ENCODE results near the gene AGAP5. TPM values are rescaled to one million over a fixed set of nuclear protein-coding genes. Genes with fewer than 3 reads are reported as not detected.
"Not testable (repeated sequence)": the region's sequence is repeated elsewhere in the genome, so short reads cannot be mapped to it uniquely, and the experiment has no call there.

Gene AGAP5
- total and polyA plus RNA-seq, 8 donors = 8.4 to 35.4 (median 25.2) TPM

DNA sequence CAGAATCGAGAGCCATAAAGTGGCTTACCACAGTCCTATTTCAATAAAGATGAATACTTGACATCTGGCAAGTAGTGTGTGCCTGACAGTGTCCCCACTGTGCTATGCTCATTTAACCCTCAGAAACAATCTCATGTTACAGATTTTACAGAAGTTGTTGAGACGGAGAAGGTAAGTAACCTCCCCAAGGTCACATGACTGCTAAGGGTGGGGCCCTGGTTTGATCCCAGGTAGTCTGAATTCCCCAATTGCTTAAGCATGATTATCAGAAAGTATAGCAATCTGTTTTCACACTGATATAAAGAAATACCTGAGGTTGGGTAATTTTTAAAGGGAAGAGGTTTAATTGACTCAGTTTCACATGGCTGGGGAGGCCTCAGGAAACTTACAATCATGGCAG, 910 bp upstream of the AGAP5 start:
- H3K9me3 ChIP-seq; H3K4me1 ChIP-seq; intact Hi-C loops (cut with DNase I); H3K27ac ChIP-seq; ATAC-seq; H3K27me3 ChIP-seq; DNase-seq; H3K4me3 ChIP-seq: not testable (repeated sequence)
- H3K36me3 ChIP-seq = peaks cover 0 to 26% of the 10 kb centered on the region in 2 donors

DNA sequence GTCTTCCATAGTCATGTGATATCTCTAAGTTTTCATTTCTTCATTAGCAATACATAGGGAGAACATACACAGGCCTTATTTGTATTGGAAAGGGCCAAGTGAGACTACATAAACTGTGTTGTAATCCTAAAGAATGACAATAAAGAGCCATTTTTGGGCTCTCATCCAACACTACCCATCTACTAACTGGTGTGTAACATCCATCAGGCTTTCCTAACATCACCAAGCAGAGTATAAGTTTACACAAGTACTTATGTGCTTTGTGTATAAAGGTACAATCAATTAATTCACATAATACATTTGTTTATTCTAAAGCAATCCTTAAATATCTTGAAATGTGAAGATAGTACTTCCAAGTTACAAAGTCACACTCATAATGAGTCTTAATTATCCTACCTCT, 2.6 kb downstream of the AGAP5 start:
- H3K9me3 ChIP-seq; intact Hi-C loops (cut with DNase I); H3K4me1 ChIP-seq; H3K27me3 ChIP-seq; H3K4me3 ChIP-seq; H3K27ac ChIP-seq; DNase-seq; ATAC-seq: not testable (repeated sequence)
- H3K36me3 ChIP-seq = peaks cover 0 to 26% of the 10 kb centered on the region in 2 donors

DNA sequence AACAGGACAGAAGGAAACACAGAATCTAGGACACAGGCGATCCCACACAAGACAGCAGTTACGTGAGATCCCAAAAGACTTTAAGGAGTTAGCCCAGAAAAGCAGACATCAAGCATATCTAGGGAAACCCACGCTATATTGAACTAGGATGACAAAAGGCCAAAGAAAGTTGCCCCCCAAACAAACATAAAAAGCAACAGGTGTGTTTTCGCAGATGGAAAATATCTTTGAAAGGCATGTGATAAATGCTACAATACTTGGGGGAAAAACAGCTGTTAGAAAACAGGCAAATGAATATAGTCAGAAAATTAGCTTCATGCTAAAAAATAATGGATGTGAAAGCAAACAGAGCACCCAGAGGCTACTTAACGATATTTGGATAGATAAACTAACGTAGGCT, 7.2 kb downstream of the AGAP5 start:
- peaks cover 0 to 11% of the 10 kb centered on the region in 2 donors for H3K36me3 ChIP-seq
- H3K9me3 ChIP-seq; ATAC-seq; H3K4me3 ChIP-seq; H3K4me1 ChIP-seq; DNase-seq; H3K27ac ChIP-seq; intact Hi-C loops (cut with DNase I); H3K27me3 ChIP-seq: not testable (repeated sequence)

DNA sequence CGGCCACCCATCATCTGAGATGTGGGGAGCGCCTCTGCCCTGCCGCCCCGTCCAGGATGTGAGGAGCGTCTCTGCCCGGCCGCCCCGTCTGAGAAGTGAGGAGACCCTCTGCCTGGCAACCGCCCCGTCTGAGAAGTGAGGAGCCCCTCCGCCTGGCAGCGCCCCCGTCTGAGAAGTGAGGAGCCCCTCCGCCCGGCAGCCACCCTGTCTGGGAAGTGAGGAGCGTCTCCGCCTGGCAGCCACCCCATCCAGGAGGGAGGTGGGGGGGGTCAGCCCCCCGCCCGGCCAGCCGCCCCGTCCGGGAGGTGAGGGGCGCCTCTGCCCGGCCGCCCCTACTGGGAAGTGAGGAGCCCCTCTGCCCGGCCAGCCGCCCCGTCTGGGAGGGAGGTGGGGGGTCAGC, 8.3 kb downstream of the AGAP5 start:
- H3K9me3 ChIP-seq; H3K27me3 ChIP-seq; H3K4me3 ChIP-seq; ATAC-seq; H3K4me1 ChIP-seq; intact Hi-C loops (cut with DNase I); H3K27ac ChIP-seq: not testable (repeated sequence)
- DNase-seq = peak in 1 of 4 donors; percentile 60
- peaks cover 0 to 15% of the 10 kb centered on the region in 2 donors for H3K36me3 ChIP-seq

DNA sequence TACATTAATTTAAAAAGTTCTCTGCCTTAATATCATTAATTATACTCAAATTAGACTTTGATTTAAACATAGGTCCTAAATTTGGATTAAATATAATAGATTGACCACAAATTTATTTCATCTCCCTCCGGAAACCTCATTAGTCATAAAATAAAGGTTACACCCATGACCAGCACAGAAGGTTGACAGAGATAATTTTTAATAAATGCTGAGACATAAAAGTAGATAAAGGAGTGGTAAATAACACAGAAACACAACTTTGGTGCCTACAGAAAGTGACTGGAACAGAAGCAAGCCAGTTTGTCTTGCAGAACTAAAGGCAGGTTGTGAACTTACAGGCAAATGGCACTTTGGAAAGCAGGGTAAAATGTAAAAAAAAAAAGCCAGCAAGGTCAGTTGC, 10.3 kb downstream of the AGAP5 start:
- H3K27me3 ChIP-seq; H3K4me1 ChIP-seq; H3K36me3 ChIP-seq; H3K9me3 ChIP-seq; H3K27ac ChIP-seq; intact Hi-C loops (cut with DNase I); H3K4me3 ChIP-seq; ATAC-seq; DNase-seq: not testable (repeated sequence)

DNA sequence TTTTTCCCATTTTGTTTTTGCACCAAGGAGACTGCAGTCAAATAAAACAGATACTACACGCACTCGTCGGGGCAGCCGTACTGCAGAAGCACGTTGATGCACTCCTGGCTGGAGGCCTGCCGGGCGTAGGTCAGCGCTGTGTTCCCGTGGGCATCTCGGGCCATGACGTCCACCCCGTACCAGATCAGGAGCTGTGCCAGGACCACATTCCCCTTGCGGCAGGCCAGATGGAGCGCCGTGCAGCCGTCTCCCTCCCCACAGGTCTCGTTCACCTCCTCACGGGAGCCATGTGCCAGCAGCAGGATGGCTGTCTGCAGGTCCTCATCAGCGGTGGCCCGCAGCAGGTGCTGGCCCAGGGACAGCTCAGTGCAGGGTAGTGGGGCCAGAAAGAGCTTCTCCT, 23.4 kb downstream of the AGAP5 start:
- H3K27me3 ChIP-seq; intact Hi-C loops (cut with DNase I); H3K4me3 ChIP-seq; H3K4me1 ChIP-seq; DNase-seq; H3K36me3 ChIP-seq; H3K9me3 ChIP-seq; H3K27ac ChIP-seq; ATAC-seq: not testable (repeated sequence)

DNA sequence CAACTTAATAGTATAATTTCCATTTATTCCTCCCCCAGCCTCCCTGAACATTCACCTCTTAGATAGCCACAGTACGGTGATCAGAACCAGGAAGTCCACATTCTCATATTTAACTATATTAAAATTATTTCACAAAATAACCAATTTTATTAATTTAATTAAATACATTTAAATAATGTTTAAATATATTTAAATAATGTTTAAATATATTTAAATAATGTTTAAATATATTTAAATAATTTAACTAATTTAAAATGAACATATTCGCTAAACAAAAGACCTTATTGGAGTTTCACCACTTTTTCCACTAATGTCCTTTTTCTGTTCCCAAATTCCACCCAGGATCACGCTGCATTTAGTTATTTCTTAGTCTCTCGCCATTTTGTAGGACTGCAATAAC, 29.5 kb downstream of the AGAP5 start:
- H3K27ac ChIP-seq; H3K36me3 ChIP-seq; H3K27me3 ChIP-seq; ATAC-seq; DNase-seq; H3K4me3 ChIP-seq; intact Hi-C loops (cut with DNase I); H3K4me1 ChIP-seq; H3K9me3 ChIP-seq: not testable (repeated sequence)

DNA sequence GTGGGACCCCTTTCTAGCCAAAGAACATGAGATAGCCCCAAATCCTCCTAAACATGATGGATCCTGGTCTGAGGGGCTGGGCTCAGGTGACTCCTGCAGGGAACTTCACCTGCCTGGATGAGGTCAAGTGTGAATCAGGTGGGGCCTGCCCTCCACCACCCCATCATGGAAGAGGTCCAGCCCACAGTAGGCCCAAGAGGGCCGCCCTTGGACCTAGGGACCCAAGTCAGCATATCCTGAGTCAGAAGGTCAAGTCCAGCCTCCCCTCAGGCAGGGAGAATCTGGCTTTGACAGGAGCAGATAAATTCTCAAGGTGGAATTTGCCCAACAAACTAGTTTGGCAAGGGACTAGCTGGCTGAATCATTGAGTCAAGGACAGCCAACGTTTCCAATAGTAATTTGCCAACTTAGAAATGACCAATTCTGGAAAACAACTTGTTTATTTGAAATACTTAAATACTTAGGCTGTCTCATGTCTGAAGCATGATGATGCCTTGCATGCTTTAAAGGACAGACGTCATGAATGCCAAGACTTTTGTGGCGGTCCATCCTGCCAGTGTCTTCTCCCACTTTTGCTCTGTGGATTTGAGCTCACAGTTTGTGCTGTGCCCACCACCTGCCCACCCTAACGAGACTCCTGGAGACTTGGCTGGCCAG, 31.6 kb downstream of the AGAP5 start:
- H3K4me1 ChIP-seq; H3K27me3 ChIP-seq; H3K4me3 ChIP-seq; H3K9me3 ChIP-seq; intact Hi-C loops (cut with DNase I); H3K27ac ChIP-seq; DNase-seq; ATAC-seq; H3K36me3 ChIP-seq: not testable (repeated sequence)

DNA sequence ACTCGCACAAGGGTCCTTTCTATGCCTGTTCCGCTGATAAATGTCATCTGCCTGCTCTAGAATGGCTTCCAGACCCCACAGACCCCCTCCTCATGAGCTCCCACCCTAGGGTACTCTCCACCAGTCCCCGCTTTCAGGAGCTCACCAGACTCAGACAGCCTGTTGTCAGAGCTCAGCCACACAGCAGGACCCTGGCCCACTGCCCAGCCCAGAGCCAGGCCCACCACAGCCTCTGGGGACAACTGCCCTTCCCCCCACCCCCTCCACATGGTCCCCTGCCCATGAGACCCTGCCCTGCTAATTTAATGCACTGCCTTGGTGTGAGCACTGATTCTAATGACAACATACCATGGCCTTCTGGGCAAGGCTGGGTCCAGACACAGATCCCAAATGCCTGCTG, 32.3 kb downstream of the AGAP5 start:
- DNase-seq; H3K9me3 ChIP-seq; H3K4me1 ChIP-seq; intact Hi-C loops (cut with DNase I); H3K27me3 ChIP-seq; ATAC-seq; H3K4me3 ChIP-seq; H3K27ac ChIP-seq; H3K36me3 ChIP-seq: not testable (repeated sequence)

DNA sequence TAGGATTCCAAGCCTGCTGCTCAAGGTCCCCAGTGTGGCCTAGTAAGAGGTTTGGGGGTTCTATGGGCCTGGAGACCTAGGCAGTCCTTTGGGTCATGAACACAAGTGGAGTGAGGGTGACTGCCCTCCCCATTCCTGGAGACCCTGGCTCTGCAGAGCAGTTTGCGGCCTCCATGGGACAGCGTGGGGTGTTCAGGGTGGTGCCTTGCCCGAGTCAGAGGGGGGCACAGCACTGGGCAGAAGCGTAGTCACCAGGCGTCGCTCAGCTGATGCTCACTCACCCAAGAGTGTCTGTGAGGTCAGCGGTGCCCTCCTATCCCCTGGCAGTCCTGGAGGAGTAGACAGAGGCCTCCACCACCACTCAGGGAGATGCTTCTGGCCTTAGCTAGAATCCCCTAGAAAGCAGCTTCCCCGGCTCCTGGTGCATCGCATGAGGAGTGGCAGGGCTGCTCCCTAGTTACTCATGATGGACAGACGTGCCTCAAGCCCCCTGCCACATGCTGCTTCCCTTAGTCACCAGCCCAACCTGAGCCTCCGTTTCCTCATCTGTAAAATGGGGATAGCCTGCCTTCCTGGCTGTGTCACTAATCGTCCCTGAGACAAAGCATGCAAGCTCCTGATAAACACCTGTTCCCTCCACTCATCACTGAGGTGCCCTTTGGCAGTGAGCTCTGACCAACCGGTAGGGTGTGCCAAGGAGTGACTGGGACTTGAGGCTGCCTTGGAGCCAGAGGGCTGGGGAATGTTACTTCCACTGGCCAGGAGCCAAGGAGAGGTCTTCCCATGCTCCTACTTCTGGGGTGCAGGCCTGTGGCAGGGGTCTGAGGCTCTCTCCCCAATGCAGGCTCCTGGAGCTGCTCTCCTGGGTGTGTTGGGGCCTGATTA, 33.5 kb downstream of the AGAP5 start:
- DNase-seq; H3K27ac ChIP-seq; H3K36me3 ChIP-seq; intact Hi-C loops (cut with DNase I); H3K9me3 ChIP-seq; H3K27me3 ChIP-seq; H3K4me3 ChIP-seq; ATAC-seq; H3K4me1 ChIP-seq: not testable (repeated sequence)

DNA sequence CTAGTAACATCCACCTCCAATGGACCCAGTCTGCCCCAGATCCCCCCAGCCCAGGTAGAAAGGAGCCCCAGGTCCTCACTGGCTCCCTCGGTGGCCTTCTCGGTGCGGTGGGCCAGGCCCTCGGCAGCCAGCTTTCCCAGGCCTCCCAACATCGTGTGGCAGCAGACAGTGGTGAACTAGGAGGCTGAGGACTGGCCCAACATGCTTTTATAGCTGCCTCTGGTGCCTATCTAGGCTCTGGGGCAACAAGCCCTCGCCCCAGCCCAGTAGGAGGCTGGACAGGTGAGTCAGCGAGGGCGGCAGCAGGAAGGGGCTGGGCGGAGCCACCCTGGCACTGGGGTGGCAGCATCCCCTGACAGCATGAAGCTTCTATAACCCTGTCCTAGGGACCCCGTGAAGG, 34.3 kb downstream of the AGAP5 start:
- ATAC-seq; H3K27me3 ChIP-seq; H3K4me3 ChIP-seq; H3K27ac ChIP-seq; intact Hi-C loops (cut with DNase I); H3K4me1 ChIP-seq; H3K9me3 ChIP-seq; H3K36me3 ChIP-seq; DNase-seq: not testable (repeated sequence)

DNA sequence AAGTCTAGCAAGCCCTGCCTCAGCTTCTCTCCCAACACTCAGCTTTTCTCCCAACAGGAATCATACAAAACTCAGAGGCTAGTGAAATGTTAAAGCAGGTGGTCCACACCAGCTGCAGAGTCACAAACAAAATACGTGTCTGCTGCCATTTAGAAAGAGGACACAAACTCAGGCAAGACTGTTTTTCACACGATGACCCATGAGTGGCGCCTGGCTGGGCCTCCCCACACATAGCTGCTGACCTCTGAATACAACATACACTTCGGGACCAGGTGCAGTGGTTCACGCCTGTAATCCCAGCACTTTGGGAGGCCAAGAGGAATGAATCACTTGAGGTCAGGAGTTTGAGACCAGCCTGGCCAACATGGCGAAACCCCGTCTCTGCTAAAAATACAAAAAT, 35.2 kb downstream of the AGAP5 start:
- H3K27me3 ChIP-seq; DNase-seq; H3K4me1 ChIP-seq; ATAC-seq; H3K27ac ChIP-seq; H3K4me3 ChIP-seq; H3K36me3 ChIP-seq; H3K9me3 ChIP-seq; intact Hi-C loops (cut with DNase I): not testable (repeated sequence)
